Skin epidermis (tissue), 12 donors: ENCODE results near the gene LAMP1.
"Not testable (repeated sequence)": the region's sequence is repeated elsewhere in the genome, so short reads cannot be mapped to it uniquely, and the experiment has no call there.

Source experiments
- H3K27ac ChIP-seq, 21 experiments: fragments of 200-600 bp; sonication (generic) in 11 of 21; one replicate each; pipeline ENCODE4 v1.5.0; 2020; ENCODE audit warnings: mild to moderate bottlenecking in 3 of 21, inconsistent platforms in 2 of 21, moderate library complexity in 2 of 21
- H3K4me3 ChIP-seq, 7 experiments: fragments of 200-600 bp; sonication (generic) in 2 of 7; one replicate each; pipeline ENCODE4 v1.5.0; 2020; ENCODE audit warnings: inconsistent platforms in 2 of 7, mild to moderate bottlenecking in 2 of 7, moderate library complexity in 1 of 7

LAMP1 gene

DNA sequence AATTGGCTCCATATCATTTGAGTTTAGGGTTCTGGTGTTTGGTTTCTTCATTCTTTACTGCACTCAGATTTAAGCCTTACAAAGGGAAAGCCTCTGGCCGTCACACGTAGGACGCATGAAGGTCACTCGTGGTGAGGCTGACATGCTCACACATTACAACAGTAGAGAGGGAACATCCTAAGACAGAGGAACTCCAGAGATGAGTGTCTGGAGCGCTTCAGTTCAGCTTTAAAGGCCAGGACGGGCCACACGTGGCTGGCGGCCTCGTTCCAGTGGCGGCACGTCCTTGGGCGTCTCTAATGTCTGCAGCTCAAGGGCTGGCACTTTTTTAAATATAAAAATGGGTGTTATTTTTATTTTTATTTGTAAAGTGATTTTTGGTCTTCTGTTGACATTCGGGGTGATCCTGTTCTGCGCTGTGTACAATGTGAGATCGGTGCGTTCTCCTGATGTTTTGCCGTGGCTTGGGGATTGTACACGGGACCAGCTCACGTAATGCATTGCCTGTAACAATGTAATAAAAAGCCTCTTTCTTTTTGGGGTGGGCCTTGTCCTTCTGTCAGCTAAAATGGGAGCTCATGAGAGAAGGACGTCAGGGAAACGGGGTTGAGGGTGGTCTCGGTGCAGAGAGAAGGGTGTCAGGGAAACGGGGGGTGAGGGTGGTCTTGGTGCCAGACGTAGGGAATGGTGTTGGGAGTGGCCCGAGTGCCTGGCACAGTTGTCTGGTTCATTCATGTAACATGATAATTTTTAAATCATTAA is 26.0 kb downstream of the LAMP1 start:
- H3K27ac ChIP-seq: no peak overlapping the region

DNA sequence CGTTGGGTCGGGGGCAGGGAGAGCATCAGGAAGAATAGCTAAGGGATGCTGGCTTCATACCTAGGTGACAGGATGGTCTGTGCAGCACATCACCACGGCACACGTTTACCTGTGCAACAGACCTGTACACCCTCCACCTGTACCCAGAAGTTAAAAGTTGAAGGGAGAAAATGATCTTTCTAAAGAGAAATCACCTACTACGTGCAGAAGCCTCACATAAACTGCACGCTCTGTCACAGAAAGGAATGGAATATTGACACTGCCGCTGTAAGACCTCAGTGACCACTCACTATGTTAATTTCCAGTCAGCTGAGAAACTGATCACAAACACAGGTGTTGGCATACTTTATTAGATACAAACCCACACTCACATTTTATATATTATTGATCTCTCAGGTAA is 26.8 kb downstream of the LAMP1 start:
- H3K4me3 ChIP-seq: no peak overlapping the region
- H3K27ac ChIP-seq: no peak overlapping the region

More for the DNA sequence above, 26.0 kb downstream of the LAMP1 start:
- no peak overlapping the region for H3K4me3 ChIP-seq

DNA sequence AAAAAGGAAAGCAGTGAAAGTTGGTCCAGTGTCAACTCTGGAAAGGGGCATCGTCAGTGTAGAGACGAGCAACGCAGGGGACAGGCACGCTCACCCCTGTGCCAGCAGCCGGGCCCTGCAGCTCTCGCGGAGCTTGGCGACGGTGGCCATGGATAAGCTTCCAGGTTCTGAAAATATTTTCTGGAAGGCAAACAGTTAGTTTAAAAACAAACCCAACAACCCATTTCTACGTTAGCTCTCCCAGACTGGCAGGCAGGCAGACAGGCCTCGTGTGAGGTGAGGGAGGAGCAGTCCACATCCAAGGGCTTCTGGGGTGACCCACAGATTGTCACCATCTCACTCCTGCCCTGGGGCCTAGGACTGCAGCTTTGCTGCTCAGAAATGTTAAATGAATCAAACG is 27.4 kb downstream of the LAMP1 start:
- no peak overlapping the region for H3K27ac ChIP-seq

DNA sequence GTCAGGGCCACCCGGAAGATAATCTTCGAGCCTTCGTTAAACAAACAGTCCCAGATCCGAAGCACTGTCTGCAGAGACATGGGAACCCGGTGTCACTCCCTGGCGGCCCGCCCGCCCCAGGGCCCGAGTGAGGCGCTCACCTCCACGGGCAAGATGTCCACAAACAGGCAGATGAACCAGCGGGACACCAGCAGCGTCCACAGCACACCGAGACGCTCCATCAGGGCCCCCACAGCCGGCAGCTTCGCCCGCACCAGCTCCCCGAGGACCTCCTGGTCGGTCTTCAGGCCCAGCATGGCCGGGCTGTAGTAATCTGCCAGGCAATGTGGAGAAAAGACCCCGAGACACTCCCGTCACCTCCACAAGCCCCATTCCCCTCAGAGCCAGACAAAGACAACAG is 28.7 kb downstream of the LAMP1 start:
- Histone ChIP-seq H3K4me3 (no peak overlapping the region), H3K27ac (no peak overlapping the region)

More for the DNA sequence above, 27.4 kb downstream of the LAMP1 start:
- H3K4me3 ChIP-seq: no peak overlapping the region

DNA sequence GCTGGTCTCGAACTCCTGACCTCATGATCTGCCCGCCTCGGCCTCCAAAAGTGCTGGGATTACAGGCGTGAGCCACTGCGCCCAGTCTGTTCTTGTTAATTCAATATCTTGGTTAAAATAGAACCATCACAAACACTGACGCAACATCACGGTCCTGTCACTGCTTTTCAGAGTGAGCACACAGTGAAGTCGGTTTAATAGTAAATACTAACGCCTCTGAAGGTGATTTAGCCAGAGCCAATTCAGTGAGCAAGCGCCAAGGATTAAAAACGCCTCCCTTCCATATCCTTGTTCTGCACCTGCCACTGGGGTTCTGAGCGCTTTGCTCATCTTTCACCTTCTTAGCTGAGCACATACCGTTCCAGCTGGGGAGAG is 30.3 kb downstream of the LAMP1 start:
- Histone ChIP-seq H3K27ac (no peak overlapping the region), H3K4me3 (no peak overlapping the region)

DNA sequence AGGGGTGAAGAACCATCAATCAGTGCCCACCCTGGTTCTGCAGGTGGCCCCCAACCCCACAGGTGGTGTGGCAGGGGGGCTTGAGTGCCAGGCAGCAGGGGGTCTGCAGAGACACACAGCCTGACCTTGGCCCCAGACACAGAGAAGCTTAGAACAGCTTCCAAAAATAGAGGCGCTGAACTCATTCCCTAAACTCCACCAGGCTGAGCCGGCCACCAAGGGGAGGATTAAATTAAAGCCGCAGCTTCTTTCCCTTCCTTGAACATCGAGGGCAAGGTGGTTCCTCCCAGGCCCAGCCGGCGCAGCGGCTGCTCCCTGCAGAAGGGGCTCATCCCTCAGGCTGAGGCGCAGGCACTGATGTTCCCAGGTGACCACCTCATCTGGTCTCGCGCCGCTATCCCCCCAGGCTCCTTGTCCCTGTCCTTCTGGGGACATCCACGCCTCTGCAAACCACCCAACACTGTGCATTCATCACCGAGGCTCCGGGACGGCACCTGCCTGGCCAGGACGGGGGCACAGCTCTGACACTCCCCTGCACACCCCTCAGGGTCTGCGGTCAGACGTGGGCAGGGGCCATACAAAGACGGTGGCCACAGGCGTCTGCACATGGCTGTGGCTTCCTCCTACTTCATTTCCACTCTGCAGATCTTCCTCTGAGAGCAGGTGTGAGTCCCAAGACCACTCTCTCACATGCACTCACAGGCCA is 30.9 kb downstream of the LAMP1 start:
- no peak overlapping the region for H3K4me3 ChIP-seq
- H3K27ac ChIP-seq: no peak overlapping the region

DNA sequence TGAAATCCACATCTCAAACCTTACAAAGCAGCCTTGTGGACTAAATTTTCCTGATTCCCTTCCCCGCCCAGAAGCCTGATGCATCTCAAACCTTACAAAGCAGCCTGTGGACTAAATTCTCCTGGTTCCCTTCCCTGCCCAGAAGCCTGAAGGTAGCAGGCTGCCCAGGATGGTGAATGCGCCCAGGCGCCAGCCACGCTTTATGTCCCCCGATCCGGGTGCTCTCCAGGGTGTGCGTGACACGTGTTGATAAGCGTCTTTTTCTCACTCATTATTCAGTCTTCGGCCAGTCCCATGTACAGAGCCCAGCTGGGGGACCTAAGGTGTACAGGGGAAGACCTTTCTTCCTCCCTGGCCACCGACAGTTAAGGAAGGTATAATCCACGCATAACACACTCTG is 31.8 kb downstream of the LAMP1 start:
- no peak overlapping the region for H3K4me3 ChIP-seq
- no peak overlapping the region for H3K27ac ChIP-seq

DNA sequence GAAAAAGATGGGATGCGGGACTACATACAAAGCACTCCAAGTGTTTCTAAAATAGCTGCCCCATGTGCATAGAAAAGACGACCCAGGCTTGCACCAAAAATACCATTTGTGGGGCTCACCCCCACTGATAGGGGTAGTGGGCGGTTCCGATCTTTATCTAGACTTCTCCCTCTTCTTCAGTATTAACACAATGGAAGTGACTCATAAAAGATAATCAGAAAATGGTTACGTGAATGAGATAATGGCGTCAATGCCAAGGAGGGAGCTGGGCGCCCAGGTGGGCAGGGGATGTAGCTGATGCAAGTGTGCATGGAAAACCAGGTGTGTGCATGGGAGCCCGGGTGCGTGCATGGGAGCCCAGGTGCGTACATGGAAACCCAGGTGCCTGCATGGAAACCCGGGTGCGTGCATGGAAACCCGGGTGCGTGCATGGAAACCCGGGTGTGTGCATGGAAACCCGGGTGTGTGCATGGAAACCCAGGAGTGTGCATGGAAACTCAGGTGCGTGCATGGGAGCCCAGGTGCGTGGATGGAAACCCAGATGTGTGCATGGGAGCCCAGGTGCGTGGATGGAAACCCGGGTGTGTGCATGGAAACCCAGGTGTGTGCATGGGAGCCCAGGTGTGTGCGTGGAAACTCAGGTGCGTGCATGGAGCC is 32.7 kb downstream of the LAMP1 start:
- H3K4me3 ChIP-seq: no peak overlapping the region
- H3K27ac ChIP-seq: no peak overlapping the region

DNA sequence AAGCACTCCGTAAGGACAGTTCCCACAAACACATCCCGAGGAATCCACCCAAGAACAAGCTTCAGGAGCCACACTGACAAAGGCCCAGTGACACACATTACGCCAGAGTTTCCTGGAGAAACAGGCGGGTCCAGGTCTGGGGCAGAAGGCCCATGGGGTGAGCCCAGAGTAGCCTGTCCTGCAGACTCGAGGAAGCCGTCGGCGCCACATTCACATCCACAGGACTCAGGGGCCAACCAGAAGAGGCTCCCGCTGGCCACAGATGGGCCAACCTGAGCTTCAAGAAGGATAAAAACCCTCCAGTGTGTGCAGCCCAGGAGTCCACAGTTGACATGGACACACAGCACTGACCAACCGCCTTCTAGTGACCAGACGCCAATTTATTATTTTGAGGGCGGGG is 35.6 kb downstream of the LAMP1 start:
- no peak overlapping the region for H3K4me3 ChIP-seq
- no peak overlapping the region for H3K27ac ChIP-seq

DNA sequence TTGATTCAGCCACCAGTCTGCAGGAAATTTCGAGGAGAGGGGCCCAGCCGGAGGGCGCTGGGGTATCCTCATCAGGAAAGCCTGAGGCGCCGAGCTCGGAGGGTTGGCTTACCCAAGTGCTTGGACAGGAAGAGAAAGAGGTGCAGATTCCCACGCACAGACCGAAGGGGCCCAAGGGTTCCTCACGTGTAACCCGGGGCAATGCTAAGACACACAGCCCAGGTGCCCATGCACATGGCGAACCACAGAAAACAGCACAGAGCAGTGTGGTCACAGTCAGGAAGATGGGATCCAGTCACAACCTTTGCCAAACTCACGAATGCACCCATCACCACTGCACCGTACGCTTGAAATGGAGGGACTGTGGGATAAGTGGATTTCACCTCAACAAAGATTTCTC is 36.0 kb downstream of the LAMP1 start:
- Histone ChIP-seq H3K4me3 (no peak overlapping the region), H3K27ac (no peak overlapping the region)

DNA sequence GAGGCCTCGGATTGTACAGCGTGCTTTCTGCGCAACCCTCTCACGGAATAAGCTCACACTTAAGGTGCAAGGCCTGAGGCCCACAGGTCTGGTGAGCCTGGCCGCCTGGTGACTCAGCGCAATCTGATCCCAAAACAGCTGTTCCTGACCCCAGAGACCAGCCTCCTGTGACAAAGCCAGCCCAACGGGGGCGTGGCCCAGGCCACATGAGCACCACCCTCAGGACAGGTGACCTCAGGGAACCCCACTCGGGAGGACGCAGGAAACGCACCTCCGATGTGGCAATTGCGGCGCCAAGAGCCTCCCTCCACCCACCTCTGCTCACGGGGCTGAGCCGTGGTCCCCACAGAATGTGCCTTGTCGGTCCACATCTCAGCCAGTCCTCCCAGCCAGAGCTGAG is 40.5 kb downstream of the LAMP1 start:
- no peak overlapping the region for H3K27ac ChIP-seq
- no peak overlapping the region for H3K4me3 ChIP-seq

DNA sequence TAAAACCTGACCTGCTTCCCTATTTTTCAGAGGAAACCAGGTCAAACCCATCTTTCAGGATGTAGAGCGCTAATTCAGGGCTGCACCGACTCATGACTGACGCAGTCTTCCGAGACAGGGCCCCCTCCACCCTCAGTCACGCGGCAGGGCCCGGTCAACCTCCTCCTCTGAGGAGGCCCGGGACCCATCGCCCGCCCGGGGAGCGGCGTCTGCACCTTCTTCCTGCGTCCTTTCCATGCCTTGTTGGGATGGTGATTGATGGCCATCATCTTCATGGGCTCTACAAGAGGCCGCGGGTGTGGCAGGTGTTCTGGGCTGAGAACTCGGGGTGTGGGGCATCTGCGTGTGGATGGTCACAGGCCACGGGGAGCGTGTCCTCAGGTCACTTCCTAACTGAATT is 40.9 kb downstream of the LAMP1 start:
- Histone ChIP-seq H3K27ac (no peak overlapping the region), H3K4me3 (no peak overlapping the region)

DNA sequence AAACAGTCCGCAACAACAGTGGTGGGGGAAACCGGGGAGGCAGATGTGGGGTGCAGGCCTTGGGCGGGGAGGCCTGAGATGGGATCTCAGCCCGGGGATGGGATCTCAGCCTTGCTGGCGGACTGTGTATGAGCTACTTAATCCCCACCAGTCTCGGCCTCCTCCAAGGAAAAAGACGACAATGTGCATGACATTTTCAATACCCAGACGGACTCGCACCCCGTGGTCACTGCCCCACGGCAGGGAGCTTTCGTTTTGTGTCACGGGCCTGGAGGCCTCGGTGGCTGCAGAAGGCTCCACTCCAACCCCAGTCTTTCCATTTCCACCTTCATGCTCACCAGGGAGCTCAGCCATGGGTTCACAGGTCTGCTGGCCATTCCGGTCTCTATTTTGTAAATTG is 41.4 kb downstream of the LAMP1 start:
- no peak overlapping the region for H3K4me3 ChIP-seq
- H3K27ac ChIP-seq: no peak overlapping the region

DNA sequence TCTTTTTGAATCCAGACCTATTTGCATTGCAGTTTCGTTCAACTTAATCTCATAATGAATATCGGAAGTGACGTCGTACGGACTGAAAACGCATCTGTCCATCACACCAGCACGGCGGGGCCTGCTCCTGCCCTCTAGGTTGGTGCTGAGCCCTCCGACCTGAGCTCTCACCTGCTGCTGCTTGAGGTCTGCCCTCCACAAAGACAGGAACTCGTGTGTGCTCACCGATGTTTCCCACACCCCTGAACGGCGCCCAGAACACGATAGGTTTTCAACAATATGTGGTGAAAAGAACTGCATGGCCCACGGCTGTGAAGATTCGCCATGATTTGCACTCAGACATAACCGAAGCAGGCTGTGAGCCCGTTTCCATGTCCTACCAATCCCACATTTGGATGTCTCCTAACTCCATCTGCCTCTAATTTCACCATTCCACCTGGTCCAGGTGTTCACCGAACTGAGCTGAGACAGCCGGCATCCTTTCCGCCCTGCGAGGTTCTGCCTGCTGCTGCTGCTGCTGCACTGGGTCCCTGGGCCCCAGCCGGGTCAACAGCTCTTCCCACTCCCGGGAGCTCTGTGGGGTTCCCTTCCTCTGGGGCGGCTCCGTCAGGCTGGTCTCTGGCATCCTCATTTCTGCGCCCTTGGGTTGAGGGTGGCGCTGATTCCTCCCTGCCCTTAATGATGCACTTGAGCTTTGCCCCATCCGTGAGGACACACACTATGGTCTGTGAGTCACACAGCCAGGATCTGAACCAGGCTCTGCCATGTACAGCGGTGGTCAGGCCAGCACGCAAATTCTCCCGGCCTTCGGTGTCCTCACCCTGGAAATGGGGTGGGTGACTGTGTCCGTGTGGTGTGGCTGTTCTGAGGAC is 46.0 kb downstream of the LAMP1 start:
- no peak overlapping the region for H3K4me3 ChIP-seq

DNA sequence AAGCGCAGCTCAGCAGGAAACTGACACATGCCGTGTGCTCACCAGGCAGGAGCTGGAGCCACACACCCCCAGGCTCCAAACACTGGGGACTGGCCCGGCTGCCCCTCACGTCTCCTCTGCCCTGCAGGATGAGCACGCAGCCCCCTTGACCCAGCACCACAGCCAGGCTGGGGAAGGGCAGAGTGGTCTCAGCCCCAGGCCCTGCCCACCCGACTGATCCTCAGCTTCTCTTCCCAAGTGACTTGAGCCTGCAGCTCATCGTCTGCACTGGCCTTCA is 46.6 kb downstream of the LAMP1 start:
- H3K4me3 ChIP-seq: no peak overlapping the region
- H3K27ac ChIP-seq: no peak overlapping the region

More for the DNA sequence above, 46.0 kb downstream of the LAMP1 start:
- H3K27ac ChIP-seq: no peak overlapping the region

DNA sequence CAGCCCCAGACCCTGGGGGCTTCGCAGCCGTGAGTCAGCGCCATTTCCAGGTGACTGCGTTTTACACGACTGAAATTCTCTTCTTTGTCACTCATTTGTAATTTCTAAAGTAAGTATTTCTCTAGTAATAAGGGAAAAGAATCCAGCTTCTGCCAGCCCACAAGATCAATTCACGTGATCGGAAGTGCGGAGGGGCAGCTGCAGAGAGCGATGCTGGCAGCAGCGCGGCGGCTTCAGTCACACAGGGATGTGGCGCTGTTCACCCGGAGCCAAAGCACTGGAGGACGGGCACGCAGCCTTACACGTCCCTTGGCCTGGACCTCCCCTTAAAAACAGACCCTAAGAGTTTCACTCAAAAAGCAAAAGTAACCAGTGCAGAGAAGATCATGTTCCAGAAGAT is 48.4 kb downstream of the LAMP1 start:
- Histone ChIP-seq H3K27ac (no peak overlapping the region), H3K4me3 (no peak overlapping the region)

DNA sequence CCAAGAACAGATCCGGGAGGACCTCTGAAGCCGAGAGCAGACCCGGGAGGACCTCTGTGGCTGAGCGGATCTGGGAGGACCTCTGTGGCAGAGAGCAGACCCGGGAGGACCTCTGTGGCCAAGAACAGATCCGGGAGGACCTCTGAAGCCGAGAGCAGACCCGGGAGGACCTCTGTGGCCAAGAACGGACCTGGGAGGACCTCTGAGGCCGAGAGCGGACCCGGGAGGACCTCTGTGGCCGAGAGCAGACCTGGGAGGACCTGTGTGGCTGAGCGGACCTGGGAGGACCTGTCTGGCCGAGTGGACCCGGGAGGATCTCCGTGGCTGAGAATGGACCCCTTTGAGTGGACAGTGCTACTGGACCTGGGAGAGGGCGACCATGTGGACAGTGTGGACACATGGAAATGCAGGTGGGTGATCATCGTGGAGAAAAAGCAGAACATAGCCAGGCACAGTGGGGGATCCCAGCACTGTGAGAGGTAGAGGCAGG is 50.7 kb downstream of the LAMP1 start:
- H3K27ac ChIP-seq, H3K4me3 ChIP-seq: not testable (repeated sequence)

DNA sequence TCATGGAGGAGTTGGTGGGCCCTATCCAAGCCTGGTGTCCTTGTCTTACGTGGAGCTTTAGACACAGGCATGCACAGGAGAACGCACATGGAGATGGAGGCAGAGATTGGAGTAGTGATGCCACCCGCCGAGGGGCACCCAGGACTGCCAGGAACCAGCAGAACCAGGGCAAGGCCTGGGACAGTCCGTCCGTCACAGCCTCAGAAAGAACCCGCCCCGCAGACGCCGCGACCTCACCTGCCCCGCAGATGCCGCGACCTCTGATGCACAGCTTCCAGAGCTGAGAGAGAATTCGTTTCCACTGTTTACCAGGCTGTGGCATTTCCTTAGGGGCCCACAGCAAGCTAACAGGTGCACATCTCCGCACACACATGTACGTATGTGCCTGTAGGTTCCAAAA is 51.6 kb downstream of the LAMP1 start:
- H3K4me3 ChIP-seq: no peak overlapping the region

DNA sequence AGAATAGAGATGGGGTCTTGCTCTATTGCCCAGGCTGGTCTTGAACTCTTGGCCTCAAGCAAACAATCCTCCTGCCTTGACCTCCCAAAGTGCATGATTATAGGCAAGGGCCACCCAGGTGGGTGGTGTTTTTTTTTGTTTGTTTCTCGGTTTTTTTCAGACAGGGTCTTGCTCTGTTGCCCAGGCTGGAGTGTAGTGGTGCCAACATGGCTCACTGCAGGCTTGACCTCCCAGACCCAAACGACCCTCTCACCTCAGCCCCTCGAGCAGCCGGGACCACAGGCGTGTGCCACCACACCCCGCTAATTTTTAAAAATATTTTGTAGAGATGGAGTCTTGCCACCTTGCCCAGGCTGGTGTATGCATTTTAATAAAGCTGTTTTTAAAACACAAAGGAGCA is 52.0 kb downstream of the LAMP1 start:
- Histone ChIP-seq H3K4me3 (no peak overlapping the region), H3K27ac (no peak overlapping the region)

More for the DNA sequence above, 51.6 kb downstream of the LAMP1 start:
- H3K27ac ChIP-seq: no peak overlapping the region

DNA sequence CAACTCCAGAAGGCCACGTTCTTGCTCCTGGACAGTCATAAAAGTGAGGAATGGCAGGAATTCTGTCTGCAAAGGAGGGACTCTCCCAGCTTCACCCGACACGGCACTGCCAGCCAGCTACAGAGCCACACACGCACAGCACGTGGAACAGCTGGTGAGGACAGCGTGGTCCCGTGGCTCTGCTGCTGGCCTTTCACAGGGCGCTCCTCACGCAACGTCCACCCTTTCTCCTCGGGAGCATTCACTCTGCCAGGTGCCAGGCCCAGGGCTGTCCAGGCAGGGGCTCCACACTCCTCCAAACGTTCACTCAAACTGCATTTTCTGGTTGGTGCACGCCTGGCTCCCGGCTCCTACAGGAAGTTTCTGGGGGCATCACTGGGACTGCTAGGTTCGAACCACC is 52.5 kb downstream of the LAMP1 start:
- H3K4me3 ChIP-seq: no peak overlapping the region

More for the DNA sequence above, 52.5 kb downstream of the LAMP1 start:
- peak overlapping the region in 2 of 21 experiments; percentile 39 to 43 for H3K27ac ChIP-seq
